Prostate gland (tissue), 2 donors: ENCODE measurements around the gene CARD18.

ENCODE experiments used
- POLR2A ChIP-seq: fragments of 450-650 bp; IDR thresholded peaks from one replicate; pipeline ENCODE4 v1.6.1; 2016; ENCODE audit warnings: antibody characterized with exemption, mild to moderate bottlenecking
- POLR2AphosphoS5 ChIP-seq: sonication (generic); formaldehyde crosslinking; IDR thresholded peaks from one replicate; pipeline ENCODE4 v1.6.1; 2017; ENCODE audit warnings: antibody characterized with exemption
- TF ChIP-seq, protein P1 (sequence below), 4 experiments: fragments of 200-600 bp in 2 of 4; fragments of 450-650 bp in 2 of 4; sonication (generic) in 2 of 4; IDR thresholded peaks; 1 replicate in 3 of 4; 2 replicates in 1 of 4; pipeline ENCODE4 v1.5.1; 2016 to 2019; ENCODE audit warnings: antibody characterized with exemption in 4 of 4, mild to moderate bottlenecking in 2 of 4, moderate library complexity in 2 of 4

DNA sequence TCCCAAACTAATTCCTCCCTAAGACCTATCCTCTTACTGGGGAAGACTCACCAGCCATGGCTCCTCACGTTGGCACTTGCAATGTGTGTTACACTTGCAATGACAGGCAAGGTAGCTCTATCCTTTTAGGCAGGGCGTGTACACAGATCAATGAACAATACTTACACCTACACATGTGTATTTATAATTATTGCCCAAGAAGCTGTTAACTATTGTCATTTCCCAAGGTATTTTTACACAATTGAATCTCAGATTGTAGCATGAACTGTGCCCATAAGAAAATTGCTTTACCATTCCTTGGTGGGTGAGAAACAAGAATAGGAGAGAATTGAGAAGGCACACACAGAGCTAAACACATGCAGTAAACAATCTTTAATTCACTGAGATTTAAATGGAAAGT lies at the start of gene CARD18:
- TF ChIP-seq, protein P1, sequence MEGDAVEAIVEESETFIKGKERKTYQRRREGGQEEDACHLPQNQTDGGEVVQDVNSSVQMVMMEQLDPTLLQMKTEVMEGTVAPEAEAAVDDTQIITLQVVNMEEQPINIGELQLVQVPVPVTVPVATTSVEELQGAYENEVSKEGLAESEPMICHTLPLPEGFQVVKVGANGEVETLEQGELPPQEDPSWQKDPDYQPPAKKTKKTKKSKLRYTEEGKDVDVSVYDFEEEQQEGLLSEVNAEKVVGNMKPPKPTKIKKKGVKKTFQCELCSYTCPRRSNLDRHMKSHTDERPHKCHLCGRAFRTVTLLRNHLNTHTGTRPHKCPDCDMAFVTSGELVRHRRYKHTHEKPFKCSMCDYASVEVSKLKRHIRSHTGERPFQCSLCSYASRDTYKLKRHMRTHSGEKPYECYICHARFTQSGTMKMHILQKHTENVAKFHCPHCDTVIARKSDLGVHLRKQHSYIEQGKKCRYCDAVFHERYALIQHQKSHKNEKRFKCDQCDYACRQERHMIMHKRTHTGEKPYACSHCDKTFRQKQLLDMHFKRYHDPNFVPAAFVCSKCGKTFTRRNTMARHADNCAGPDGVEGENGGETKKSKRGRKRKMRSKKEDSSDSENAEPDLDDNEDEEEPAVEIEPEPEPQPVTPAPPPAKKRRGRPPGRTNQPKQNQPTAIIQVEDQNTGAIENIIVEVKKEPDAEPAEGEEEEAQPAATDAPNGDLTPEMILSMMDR (IDR thresholded peaks at IDR 0.05), result no peak
- no peak for TF ChIP-seq POLR2A
- TF ChIP-seq POLR2AphosphoS5, result no peak
